ENCODE results near the gene MTMR3.
"Not testable (repeated sequence)": the region's sequence is repeated elsewhere in the genome, so short reads cannot be mapped to it uniquely, and the experiment has no call there.

Gene MTMR3

GRCh38 chr22:29883045-29883774 lies at the start of gene MTMR3:
Gene MTMR3 (plus strand): TSS chr22:29883174. CDS start chr22:29971060, 87,886 bp downstream.
- DNase-seq = peak; percentile 93

- no peak for DNase-seq
Measured at GRCh38 chr22:29833392-29833965, 49.5 kb upstream of the MTMR3 start.

GRCh38 chr22:29834046-29834445 lies 48.9 kb upstream of the MTMR3 start:
- no peak for DNase-seq

- DNase-seq = not testable (repeated sequence)
Measured at GRCh38 chr22:29836791-29837370, 46.1 kb upstream of the MTMR3 start.

- peak; percentile 100 for DNase-seq
Measured at GRCh38 chr22:29837741-29838598, 45.0 kb upstream of the MTMR3 start, which contains the start of gene ASCC2. Gene ASCC2 (minus strand): TSS chr22:29838274. CDS start chr22:29832325, 5,949 bp downstream.

GRCh38 chr22:29838599-29838956 lies 44.4 kb upstream of the MTMR3 start:
- no peak for DNase-seq

- no peak for DNase-seq
Measured at GRCh38 chr22:29839039-29839438, 43.9 kb upstream of the MTMR3 start.

- no peak for DNase-seq
Measured at GRCh38 chr22:29840498-29840897, 42.5 kb upstream of the MTMR3 start.

- no peak for DNase-seq
Measured at GRCh38 chr22:29842172-29842571, 40.8 kb upstream of the MTMR3 start.

- DNase-seq = no peak
Measured at GRCh38 chr22:29842740-29843139, 40.2 kb upstream of the MTMR3 start.

- no peak for DNase-seq
Measured at GRCh38 chr22:29846290-29846689, 36.7 kb upstream of the MTMR3 start.

- DNase-seq = no peak
Measured at GRCh38 chr22:29848111-29848510, 34.9 kb upstream of the MTMR3 start.

- no peak for DNase-seq
Measured at GRCh38 chr22:29854432-29854831, 28.5 kb upstream of the MTMR3 start.

GRCh38 chr22:29855611-29856181 lies 27.3 kb upstream of the MTMR3 start:
- no peak for DNase-seq

- no peak for DNase-seq
Measured at GRCh38 chr22:29856496-29856895, 26.5 kb upstream of the MTMR3 start.

GRCh38 chr22:29859030-29859429 lies 23.9 kb upstream of the MTMR3 start:
- not testable (repeated sequence) for DNase-seq

- no peak for DNase-seq
Measured at GRCh38 chr22:29860006-29860766, 22.8 kb upstream of the MTMR3 start.

- DNase-seq = no peak
Measured at GRCh38 chr22:29861672-29862297, 21.2 kb upstream of the MTMR3 start.

- not testable (repeated sequence) for DNase-seq
Measured at GRCh38 chr22:29865572-29865971, 17.4 kb upstream of the MTMR3 start.

- DNase-seq = no peak
Measured at GRCh38 chr22:29867260-29867659, 15.7 kb upstream of the MTMR3 start.

GRCh38 chr22:29867851-29868250 lies 15.1 kb upstream of the MTMR3 start:
- no peak for DNase-seq

GRCh38 chr22:29870574-29870973 lies 12.4 kb upstream of the MTMR3 start:
- DNase-seq = peak; percentile 13
